Activated T-cell treated with anti-CD3 and anti-CD28 coated beads, Interleukin-2, amount 50 U/mL, for 48 hours (primary cell): Measurements from ENCODE around the gene PHF19.

Source experiments
- DNase-seq, 2 experiments: peaks; one replicate each; pipeline ENCODE4 v3.0.0-alpha.2; 2020

The PHF19 gene

DNA sequence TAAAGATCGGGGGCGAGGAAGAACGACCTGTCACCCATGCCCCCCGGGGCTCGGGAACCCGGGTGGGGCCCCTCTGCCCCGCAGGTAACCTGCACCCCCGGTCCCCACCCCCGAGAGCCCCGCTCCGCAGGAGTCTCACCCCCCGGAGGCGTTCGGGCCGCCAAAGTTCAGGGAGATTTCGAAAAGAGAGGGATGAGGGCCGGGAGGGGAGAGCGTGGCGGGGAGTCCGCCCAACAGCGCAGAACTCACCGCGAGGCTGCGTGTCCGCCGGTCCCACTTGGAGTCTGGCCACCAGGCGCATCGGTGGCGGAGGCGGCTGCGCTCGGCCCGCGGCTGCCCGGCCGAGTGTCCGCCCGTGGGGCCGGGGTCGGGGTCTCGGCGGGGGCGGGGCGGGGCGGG is at the start of gene PHF19:
Gene PHF19 (minus strand): TSS at position 347 of the 399 bp plus-strand sequence. CDS start 2,447 bp downstream, outside the sequence.
- no peak for DNase-seq

DNA sequence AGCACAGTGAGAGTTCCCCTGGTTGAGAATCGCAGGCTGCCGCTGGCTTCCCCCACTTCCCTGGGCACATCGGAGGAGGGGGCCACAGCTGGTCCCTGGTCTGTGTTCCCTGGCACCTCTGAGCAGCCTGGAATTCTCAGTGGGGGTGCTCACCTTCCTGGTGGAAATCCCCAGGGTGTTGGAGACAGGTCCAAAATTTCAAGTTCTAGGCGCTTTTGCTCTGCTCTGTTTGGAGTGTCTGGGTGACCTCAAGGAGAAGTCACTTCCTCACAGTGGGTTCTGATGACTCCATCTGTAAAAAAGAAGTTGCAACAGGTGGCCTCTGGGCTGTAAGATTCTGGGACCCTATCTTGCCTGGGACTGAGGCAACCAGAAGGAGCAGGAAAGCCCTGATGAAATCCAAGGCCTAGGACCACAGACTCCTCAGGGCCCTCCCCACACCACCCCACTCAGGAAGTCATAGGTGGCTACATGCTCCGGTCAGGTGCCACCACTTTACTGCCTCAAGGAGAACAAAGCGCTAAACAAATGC is 49.5 kb upstream of the PHF19 start, which contains the start of gene TRAF1:
Gene TRAF1 (minus strand): TSS at position 400 of the 532 bp plus-strand sequence. CDS start 721 bp downstream, outside the sequence.
- peak in 1 of 2 experiments; percentile 74 for DNase-seq

GRCh38 chr9:120925535-120926396 is 48.8 kb upstream of the PHF19 start:
- DNase-seq: peak; percentile 90 to 91

DNA sequence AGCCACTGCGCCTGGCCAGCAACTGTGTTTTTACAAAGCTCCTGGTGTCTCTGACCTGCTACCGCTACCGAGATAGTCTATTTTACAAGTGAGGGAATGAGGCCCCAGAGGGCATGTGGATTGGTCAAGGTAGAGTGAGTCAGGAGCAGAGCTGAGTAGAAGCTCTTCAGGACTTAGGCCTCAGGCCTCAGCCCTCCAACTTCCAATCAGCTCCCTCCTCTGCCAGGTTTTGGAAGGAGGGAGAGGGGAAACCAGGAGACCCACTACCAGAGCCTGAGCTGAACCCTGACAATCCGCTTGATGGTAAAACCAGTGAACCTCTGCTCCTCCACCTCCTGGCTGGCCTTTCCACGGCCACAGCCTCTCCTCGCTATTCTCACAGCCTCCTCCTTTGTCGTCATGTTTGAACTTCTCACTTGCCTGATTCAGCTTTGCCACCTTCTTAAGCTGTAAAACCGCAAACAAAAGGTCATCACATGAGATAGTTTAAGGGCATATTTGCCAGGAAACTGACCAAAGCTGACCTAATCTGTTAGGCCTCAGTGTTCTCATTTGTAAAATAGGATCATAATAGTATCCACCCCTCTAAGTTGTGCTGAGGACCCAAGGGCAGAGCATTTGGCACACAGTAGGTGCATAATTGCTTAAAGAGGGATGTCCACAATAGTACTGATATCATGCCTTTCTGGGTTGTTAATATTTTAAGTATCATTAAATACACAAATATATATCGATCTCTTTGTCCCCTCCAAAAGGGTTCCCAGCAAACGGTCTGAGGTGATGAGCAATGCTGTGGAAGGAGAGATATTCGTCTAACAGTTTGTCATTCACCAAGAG is 47.9 kb upstream of the PHF19 start:
- peak; percentile 61 to 68 for DNase-seq

GRCh38 chr9:120923620-120924328 is 46.8 kb upstream of the PHF19 start:
- peak; percentile 14 to 24 for DNase-seq

- peak; percentile 18 for DNase-seq
These were observed 45.6 kb upstream of the PHF19 start for GRCh38 chr9:120922404-120923195.

DNA sequence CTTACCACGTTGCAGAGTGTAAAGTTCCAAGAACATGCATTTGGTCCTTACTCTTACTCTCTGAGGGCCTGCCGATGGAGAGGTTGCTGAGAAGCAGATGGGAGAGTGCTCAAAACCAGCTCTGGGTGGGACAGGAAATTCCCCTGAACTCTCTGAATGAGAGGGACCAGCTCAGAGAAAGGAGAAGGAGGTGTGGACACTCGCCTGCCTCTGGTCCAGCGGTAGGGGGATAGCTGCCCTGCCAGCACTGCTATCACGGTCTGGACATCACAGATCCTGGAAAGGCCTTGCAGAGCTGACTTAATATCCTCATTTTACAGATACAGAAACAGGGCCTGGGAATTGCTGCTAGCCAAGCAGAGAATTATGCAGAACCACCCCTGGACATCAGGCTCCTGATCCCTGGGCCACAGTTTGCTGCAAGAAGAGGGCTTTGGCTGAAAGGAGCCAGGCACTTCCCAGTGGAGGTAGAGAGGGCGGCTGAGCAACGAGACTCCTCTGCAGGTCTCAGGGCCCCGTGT is 44.7 kb upstream of the PHF19 start:
- peak; percentile 46 to 52 for DNase-seq

GRCh38 chr9:120920806-120921178 is 43.8 kb upstream of the PHF19 start:
- DNase-seq: peak; percentile 56 to 63

- DNase-seq: peak; percentile 25 to 33
These were observed 43.1 kb upstream of the PHF19 start for GRCh38 chr9:120919843-120920805.

DNA sequence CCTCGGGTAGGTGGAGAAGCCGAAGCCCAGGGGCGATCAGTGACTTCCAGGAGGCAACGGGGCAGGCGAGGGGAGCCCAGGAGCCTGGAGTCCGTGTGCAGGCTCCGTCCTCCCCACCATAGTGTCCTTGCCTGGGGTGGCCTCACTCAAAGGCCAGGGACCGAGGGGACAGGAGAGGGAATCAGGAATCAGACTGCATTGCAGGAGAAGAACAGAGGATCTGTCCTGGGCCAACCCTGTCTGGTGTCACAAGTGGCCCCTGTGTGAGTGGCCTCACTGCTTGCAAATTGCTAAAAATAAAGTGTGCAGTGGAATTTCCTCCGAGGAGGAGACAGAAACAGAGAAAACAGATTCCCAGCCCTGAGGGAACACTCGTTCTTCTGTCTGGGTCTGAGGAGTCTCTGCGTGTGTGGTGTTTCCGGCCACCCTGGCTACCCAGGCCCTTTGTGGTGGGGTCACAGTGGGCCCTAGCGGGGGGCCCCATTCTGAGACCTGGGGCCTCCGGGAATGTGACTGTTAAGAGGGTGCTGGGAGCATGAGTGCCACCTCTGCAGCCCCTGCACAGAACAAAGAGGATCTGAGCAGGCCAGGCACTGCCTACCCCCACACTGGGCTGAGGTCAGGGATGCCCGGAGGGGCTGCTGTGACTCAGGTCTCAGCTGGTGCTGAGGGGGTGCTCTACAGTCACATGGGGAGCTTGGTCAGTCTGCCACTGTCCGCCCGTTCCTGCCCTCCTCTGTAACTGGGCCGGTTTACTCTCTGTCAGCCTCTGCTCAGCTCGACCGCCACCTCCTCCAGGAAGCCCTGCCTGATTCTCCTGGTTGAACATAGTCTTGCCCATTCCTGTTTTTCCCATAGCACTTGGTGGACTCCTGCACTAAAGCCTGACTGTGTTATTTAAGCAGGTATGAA is 42.2 kb upstream of the PHF19 start:
- peak in 1 of 2 experiments; percentile 22 for DNase-seq

DNA sequence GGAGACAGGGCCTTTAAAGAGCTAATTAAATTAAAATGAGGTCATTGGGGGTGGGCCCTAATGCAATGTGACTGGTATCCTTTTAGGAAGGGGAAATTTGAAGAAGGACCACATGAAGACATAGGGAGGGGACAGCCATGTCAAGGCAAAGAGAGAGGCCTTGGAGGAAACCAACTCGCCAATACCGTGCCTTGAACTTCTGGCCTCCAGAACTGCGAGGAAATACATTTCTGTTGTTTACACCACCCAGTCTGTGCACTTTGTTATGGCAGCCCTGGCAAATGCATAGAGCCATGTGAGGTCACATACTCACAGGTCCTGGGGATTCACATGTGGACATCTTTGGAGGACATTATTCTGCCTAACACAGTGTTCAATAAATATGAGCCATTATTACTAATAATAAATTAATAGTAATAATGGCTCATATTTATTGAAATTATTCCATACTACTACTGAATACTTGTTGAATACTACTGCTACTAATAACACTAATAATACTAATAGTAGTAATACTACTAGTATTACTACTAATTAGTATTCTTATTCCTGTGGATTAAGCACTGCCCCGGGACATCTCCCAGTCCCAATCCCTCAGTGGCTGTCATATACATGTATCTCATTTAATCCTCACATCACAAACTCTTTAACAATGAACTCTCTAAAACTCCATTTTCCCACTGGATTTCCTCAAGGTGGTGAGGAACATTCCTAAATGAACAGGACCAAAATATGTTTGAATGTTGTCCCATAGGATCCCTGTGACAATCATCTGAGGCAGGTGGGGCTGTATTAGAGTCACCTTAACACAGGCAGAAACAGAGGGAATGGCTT is 41.2 kb upstream of the PHF19 start:
- no peak for DNase-seq

- no peak for DNase-seq
These were observed 40.2 kb upstream of the PHF19 start for GRCh38 chr9:120916991-120917880.

DNA sequence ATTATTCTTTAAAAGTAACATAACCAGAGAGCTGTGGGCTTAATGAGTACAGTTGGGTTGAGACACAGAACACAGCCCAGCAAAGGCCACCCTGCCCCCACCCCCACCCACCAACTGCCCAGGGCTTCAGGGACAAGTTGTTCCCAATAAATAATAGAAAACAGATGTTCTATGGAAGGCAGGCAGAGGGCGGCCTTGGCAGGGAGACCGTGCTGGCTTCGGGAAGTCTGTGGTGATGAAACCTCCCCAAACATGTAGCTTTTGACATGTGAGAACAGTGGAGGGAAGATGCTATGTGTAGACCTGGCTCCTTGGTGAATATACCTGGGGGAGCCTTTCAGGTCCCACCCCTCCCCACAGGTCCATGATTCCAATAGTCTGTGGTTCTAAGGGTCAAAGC is 39.6 kb upstream of the PHF19 start:
- DNase-seq: no peak

DNA sequence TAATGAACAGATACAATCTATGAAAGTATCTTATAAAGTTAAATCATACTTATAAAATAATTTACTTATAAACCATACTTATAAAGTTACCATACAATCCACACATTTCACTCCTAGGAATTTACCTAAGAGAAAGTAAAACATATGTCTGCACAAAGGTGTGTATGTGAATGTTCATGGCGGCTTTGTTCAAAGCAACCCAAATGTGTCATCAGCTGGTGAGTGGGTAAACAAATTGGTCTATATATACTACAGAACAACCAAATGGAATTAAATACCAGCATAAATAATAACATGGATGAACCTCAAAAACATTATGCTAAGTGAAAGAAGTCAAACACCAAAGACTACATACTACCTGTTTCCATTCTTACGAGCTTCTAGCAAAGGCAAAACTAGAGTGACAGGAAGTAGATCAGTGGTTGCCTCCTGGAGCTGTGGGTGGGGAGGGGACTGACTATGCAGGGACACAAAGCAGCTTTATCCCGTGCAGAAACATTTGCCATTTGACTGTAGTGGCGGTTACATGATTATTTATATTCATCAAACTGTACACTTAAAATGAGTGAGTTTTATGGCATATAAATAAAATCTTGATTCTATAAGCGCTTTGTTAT is 39.0 kb upstream of the PHF19 start:
- DNase-seq: peak; percentile 43 to 49

GRCh38 chr9:120914953-120915352 is 38.0 kb upstream of the PHF19 start:
- no peak for DNase-seq

DNA sequence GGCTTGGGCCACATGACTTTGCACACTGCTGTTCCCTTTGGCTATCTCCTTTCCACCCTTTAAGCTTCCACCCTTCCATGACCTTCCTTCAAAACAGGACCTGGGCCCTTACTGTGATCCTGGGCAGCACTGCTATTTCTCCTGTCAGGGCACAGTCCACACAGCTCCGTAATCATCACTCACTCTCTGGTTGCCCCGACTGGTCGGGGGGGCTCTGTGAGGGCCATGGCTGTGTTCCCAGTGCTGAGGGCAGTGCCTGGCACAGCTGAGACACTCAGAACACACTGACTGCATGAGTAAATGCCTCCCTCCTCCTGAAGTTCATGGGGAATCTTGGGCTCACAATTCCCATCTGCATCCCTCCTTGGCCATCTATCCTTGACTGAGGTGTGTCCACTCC is 37.4 kb upstream of the PHF19 start:
- DNase-seq: no peak
